ENCODE measurements around the gene GPLD1.
"Not testable (repeated sequence)": the region's sequence is repeated elsewhere in the genome, so short reads cannot be mapped to it uniquely, and the experiment has no call there.

The GPLD1 gene, protein sequence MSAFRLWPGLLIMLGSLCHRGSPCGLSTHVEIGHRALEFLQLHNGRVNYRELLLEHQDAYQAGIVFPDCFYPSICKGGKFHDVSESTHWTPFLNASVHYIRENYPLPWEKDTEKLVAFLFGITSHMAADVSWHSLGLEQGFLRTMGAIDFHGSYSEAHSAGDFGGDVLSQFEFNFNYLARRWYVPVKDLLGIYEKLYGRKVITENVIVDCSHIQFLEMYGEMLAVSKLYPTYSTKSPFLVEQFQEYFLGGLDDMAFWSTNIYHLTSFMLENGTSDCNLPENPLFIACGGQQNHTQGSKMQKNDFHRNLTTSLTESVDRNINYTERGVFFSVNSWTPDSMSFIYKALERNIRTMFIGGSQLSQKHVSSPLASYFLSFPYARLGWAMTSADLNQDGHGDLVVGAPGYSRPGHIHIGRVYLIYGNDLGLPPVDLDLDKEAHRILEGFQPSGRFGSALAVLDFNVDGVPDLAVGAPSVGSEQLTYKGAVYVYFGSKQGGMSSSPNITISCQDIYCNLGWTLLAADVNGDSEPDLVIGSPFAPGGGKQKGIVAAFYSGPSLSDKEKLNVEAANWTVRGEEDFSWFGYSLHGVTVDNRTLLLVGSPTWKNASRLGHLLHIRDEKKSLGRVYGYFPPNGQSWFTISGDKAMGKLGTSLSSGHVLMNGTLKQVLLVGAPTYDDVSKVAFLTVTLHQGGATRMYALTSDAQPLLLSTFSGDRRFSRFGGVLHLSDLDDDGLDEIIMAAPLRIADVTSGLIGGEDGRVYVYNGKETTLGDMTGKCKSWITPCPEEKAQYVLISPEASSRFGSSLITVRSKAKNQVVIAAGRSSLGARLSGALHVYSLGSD

DNA sequence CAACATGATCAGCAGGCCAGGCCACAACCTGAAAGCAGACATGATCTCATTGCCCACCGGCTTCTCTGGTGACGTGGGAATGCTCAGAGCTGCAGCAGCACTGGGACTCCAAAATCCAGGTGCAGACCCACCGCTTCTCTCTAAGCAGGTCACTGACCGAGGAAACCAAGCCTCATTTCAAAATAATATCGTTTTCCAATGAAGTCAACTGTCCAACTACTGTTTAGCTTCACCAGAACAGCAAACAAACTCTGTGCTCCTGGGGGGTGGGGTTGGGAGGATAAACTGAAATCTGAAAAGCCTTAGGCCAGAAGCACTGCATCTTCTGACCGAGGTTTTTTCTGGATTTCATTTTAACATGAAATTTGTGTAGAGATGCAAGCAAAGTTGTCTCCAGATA, at the start of gene GPLD1:
Gene GPLD1, minus strand, starts transcription at position 109 of the 400 bp plus-strand sequence. Its CDS starts 67 bp downstream, at position 42.
- no peak for DNase-seq (ENCODE audit: low spot score)

- DNase-seq (ENCODE audit: low spot score): no peak
Measured at GRCh38 chr6:24537771-24538385, 48.5 kb upstream of the GPLD1 start.

- no peak for DNase-seq (ENCODE audit: low spot score)
Measured at GRCh38 chr6:24537082-24537699, 47.8 kb upstream of the GPLD1 start.

GRCh38 chr6:24536466-24536865, 47.1 kb upstream of the GPLD1 start:
- no peak for DNase-seq (ENCODE audit: low spot score)

DNA sequence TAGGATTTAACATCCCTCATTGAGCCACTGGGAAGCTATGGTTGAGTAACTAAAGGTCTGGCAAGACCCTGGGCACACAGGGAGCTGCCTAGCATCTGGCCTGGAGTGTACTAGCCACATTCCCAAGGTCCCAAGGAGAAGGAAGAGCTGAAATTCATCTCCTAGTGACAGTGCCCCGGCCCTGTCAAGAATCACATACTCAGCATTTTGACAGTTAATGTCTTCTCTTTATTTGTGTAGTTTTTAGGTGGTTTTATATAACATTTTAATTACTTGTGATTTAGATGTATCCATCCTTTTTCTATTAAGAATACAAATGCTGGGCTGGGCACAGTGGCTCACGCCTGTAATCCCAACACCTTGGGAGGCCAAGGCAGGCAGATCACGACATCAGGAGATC, 45.8 kb upstream of the GPLD1 start:
- no peak for DNase-seq (ENCODE audit: low spot score)

DNA sequence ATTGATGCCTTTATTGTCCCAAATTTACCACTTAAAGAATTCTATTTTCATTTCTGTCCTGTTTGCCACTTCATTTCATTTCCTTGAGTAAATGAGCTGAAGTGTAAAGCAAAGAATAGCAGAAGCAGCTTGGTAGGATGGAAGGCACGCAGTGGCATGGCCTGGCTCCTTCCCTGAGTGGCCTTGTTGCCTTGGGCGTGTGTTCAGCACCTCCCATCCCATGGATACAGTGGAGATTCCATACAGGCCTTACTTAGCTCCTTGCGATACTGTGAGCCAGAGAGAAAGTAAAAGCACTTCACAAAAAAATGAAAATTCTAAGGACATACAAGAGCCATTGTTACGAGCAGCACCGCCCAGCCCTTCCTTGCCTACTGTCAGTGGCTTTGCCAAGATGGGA, 45.0 kb upstream of the GPLD1 start:
- DNase-seq (ENCODE audit: low spot score): no peak

DNA sequence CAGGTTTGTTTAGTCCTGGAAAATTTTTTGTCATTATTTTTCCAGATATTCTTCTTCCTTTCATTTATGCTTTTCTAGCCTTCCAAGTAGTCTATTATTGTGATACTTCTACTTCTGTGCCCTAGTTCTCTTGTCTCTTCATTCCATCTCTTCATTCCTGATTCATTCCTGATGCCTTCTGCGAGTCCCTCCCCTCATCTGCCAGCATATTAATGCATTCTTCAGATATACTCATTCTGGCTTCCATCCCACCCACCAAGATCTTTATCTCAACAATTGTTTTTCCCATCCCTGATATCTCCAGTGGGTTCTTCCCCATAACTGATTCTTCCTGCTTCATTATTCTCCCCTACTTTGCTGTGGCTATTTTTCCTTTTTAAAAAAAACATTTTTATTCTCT, 40.6 kb upstream of the GPLD1 start:
- no peak for DNase-seq (ENCODE audit: low spot score)

DNA sequence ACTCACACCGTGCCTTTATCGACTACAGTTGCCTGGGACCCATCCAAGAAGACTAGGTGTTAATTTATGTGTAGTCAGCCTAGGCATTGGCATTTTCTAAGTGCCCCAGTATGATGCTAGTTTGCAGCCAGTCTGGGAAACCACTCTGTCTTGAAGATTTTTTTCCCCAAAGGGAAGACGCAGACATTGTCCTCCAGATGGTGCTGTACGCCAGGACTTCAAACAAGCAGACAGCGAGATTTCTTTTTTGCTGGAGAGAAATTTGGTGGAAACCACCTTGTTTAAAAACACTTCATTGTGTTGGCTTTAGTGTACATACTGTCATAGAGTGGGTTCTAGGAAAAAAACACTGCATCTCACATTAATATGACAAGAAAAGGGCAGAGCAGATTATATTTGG, 35.4 kb upstream of the GPLD1 start:
- DNase-seq (ENCODE audit: low spot score): no peak

GRCh38 chr6:24524329-24524728, 35.0 kb upstream of the GPLD1 start:
- DNase-seq (ENCODE audit: low spot score): no peak

- no peak for DNase-seq (ENCODE audit: low spot score)
Measured at GRCh38 chr6:24522228-24523176, 33.1 kb upstream of the GPLD1 start.

DNA sequence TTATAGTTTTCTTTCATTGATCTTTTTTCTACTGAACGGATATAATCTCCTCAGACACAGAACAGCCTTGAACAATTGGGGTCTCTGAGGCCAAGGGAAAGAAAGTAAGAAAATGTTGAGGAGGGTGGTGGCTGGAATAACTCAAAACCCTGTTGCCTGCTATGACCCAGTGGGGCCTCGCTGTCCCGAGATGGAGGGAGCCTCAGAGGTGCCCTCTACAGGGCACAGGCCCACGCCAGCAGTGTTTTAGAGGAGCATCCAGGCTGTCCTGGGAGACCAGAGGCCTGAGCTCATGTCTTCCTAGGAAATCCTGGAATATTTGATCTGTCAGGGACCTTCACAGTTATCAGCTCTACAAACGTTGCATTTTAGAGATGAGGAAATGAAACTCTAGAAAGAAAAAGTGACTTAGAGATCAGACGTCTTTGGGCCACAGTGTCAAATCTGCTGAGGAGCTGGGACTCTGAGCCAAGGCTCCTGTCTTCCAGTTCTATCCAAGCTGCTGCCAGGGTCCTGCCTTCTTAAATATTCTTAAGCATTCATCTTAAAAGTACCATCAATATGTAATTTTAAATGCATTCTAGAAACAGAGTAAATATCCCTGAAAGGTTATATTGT, 31.7 kb upstream of the GPLD1 start:
- peak; percentile 67 for DNase-seq (ENCODE audit: low spot score)

GRCh38 chr6:24517659-24518543, 28.5 kb upstream of the GPLD1 start:
- DNase-seq (ENCODE audit: low spot score): no peak

DNA sequence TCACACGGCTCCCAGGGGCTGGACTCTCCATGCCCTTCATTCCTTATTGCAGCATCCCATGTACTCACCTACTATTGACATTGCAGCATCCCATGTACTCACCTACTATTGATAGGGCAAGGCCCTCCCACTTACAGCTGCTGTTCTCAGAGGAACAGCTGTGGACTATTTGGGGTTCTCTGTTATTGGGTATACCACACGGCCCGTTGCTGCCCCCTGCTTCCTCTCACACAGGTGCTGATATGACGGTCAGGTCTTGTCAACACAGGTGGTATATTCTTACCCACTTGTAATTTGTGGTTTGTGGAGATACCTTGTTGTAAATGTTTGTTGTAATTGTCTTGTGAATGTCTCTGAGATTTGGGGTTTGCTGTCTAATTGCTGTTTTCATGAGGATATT, 24.2 kb upstream of the GPLD1 start:
- no peak for DNase-seq (ENCODE audit: low spot score)

DNA sequence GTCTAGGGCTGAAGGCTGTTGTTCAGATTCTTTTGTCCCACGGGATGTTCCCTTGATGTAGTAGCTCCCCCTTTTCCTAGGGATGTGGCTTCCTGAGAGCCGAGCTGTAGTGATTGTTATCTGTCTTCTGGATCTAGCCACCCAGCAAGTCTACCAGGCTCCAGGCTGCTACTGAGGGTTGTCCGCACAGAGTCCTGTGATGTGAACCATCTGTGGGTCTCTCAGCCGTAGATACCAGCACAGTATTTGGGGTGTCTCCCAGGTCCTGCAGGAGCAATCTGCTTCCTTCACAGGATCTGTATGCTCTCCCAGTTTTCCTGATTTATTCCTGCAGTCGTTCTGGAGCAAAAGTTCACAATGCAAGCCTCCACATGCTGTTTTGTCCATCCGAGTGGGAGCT, 22.6 kb upstream of the GPLD1 start:
- not testable (repeated sequence) for DNase-seq (ENCODE audit: low spot score)

DNA sequence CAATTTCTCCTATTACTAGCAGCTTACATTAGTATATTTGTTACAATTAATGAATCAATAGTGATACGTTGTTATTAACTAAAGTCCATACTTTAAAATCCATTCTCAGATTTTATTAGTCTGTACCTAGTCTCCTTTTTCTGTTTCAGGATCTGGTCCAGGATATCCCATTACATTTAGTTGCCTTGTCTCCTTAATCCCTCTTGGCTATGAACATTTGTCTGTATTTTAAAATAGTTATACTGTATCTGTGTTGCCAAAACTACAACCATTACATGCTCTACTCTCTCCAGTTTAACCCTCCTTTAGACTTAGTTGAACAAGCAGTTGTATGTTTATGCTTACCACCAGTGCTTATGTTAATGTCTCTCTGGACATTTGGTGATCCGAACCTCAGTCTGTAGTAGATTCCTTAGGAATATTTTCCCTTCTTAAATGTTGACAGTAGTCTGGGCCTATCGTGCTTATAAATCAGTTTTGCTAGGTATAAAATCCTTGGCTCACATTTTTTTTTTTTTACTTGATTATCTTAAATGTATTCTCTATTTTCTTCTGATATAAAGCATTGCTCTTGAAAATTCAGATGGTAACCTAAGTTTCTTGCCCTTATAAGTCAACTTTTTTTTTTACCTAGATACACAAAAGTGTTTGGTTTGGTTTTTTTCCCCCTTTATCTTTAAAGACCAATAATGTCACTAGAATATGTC, 17.6 kb upstream of the GPLD1 start:
- DNase-seq (ENCODE audit: low spot score): no peak

- DNase-seq (ENCODE audit: low spot score): no peak
Measured at GRCh38 chr6:24504649-24505586, 15.5 kb upstream of the GPLD1 start.

DNA sequence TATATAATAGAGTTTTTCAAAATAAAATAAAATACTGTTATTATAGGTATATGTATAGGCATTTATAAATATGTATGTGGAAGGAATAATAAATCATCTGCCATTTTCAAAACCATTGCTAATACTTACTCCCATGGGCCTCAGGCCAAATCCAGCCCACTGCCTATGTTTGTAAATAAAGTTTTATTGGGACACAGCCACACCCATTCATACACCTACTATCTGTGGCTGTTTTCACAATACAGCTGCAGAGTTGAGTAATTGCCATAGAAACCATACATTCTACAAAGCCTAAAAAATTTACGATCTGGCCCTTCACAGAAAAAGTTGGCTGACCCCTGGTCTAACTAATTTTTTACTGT, 14.9 kb upstream of the GPLD1 start:
- DNase-seq (ENCODE audit: low spot score): no peak

DNA sequence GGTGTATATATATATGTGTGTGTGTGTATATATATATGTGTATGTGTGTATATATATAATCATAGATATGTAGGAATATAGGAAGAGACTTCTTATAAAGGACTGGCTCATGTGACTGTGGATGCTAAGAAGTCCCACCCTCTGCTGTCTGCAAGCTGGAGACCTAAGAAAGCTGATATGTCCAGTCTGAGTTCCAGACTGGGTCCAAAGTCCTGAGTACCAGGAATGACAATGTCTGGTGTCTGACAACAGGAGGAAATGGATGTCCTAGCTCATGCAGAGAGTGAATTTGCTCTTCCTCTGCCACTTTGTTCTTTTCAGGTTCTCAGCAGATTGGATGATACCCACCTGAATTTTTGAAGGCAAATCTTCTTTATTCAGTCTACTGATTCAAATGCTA, 12.5 kb upstream of the GPLD1 start:
- DNase-seq (ENCODE audit: low spot score): no peak
